Natural killer cell (primary cell): ENCODE measurements around the gene GALK1. TPM values are rescaled to one million over a fixed set of nuclear protein-coding genes. Genes with fewer than 3 reads are reported as not detected.

ENCODE experiments used
- ATAC-seq, 3 donors: fragments of 150-1000 bp in 2 of 3; fragments of 200-7000 bp in 1 of 3; cut with Tn5 transposase; 1 replicate in 1 of 3; 2 replicates in 2 of 3; pipeline ENCODE4 v1.10.0; 2021; ENCODE audit warnings: mild to moderate bottlenecking in 2 of 3, moderate library complexity in 2 of 3
- DNase-seq, 2 donors: peaks; one replicate each; pipeline versions ENCODE4 v3.0.0 to v3.0.0-alpha.2; 2013 to 2021; ENCODE audit warnings: mixed read lengths in 1 of 2
- H3K27ac ChIP-seq: one replicate; pipeline ENCODE4 v1.5.1; 2013; ENCODE audit warnings: mild to moderate bottlenecking, low read length
- H3K27me3 ChIP-seq: one replicate; pipeline ENCODE4 v1.6.1; 2013; ENCODE audit warnings: low read length; ENCODE audit not compliant: control insufficient read depth, insufficient read depth
- H3K36me3 ChIP-seq: one replicate; pipeline ENCODE4 v1.6.1; 2013; ENCODE audit warnings: low read length; ENCODE audit not compliant: control insufficient read depth, insufficient read depth
- H3K4me1 ChIP-seq: one replicate; pipeline ENCODE4 v1.6.1; 2013; ENCODE audit warnings: low read length; ENCODE audit not compliant: control insufficient read depth, insufficient read depth
- H3K4me3 ChIP-seq: one replicate; pipeline ENCODE4 v1.5.1; 2013; ENCODE audit warnings: low read length
- H3K9me3 ChIP-seq: one replicate; pipeline ENCODE4 v1.6.1; 2013; ENCODE audit warnings: low read length; ENCODE audit not compliant: control insufficient read depth, insufficient read depth
- H3K27ac Mint-ChIP-seq, 2 donors: one replicate each; pipeline ENCODE4 v1.8.0; 2022; ENCODE audit warnings: mild to moderate bottlenecking in 2 of 2, mixed read lengths in 2 of 2, moderate library complexity in 1 of 2
- H3K27me3 Mint-ChIP-seq, 2 donors: one replicate each; pipeline ENCODE4 v1.8.0; 2022; ENCODE audit warnings: low read depth in 2 of 2, mixed read lengths in 2 of 2
- H3K36me3 Mint-ChIP-seq: one replicate; pipeline ENCODE4 v1.8.0; 2022; ENCODE audit warnings: mixed read lengths
- H3K4me1 Mint-ChIP-seq, 2 donors: one replicate each; pipeline ENCODE4 v1.8.0; 2022; ENCODE audit warnings: mixed read lengths in 2 of 2
- H3K4me3 Mint-ChIP-seq: one replicate; pipeline ENCODE4 v1.8.0; 2022; ENCODE audit warnings: mild to moderate bottlenecking, moderate library complexity, mixed read lengths
- H3K9me3 Mint-ChIP-seq, 2 donors: one replicate each; pipeline ENCODE4 v1.8.0; 2022; ENCODE audit warnings: mixed read lengths in 2 of 2
- CTCF ChIP-seq: fragments of 200-600 bp; IDR thresholded peaks from one replicate; pipeline ENCODE4 v1.8.0; 2022; ENCODE audit warnings: antibody characterized with exemption
- WGBS: methylation state at CpG from one replicate; pipeline ENCODE4 v1.1.7; 2013; ENCODE audit warnings: missing lambda C conversion rate; ENCODE audit not compliant: insufficient coverage; 5-methylcytosine and 5-hydroxymethylcytosine counted together
- intact Hi-C: fragments of 100-400 bp; cut with micrococcal nuclease; formaldehyde crosslinking; loops from one replicate; pipeline ENCODE4 v1.14.2; 2022
- total RNA-seq, 4 donors: library from RNA; stranded (reverse); fragments of 120-200 nt in 1 of 4; gene quantifications; one replicate each; pipeline versions ENCODE4 v1.2.3 to v1.2.4, GENCODE V29; 2013 to 2022

GALK1 gene
- total RNA-seq, 3 donors from 2014 or later (not counting 1 experiment from before 2014, with no cell fraction given): 11.9 to 15.9 (median 12.6) TPM

GRCh38 chr17:75806822-75807500, 42.0 kb upstream of the GALK1 start:
- Mint-ChIP-seq H3K27ac (no peak overlapping the region), H3K27me3 (no peaks in the 10 kb centered on the region), H3K4me3 (no peak overlapping the region), H3K9me3 (no peaks in the 10 kb centered on the region), H3K4me1 (peaks cover 0 to 13% of the 10 kb centered on the region in 2 donors), H3K36me3 (no peaks in the 10 kb centered on the region)
- ATAC-seq (no peak), DNase-seq (no peak)
- Histone ChIP-seq H3K4me1 (no peaks in the 10 kb centered on the region), H3K27ac (no peak overlapping the region), H3K27me3 (no peaks in the 10 kb centered on the region), H3K9me3 (no peaks in the 10 kb centered on the region), H3K36me3 (peaks cover 19% of the 10 kb centered on the region), H3K4me3 (no peak overlapping the region)
- intact Hi-C loops: no loop called here
- TF ChIP-seq CTCF: no peak
- WGBS: 96% methylated on average over 4 of the region's 4 CpGs

- Histone ChIP-seq H3K4me3 (no peak overlapping the region), H3K27ac (no peak overlapping the region), H3K27me3 (no peaks in the 10 kb centered on the region), H3K4me1 (no peaks in the 10 kb centered on the region), H3K9me3 (no peaks in the 10 kb centered on the region), H3K36me3 (peaks cover 4% of the 10 kb centered on the region)
- ATAC-seq: no peak
- Mint-ChIP-seq H3K4me1 (peaks cover 0 to 13% of the 10 kb centered on the region in 2 donors), H3K36me3 (no peaks in the 10 kb centered on the region), H3K27me3 (no peaks in the 10 kb centered on the region), H3K4me3 (no peak overlapping the region), H3K9me3 (no peaks in the 10 kb centered on the region), H3K27ac (peak overlapping the region in 1 of 2 donors; percentile 34)
- 100% methylated on average over 1 of the region's 1 CpG for WGBS
- intact Hi-C loops: no loop called here
- no peak for TF ChIP-seq CTCF
- DNase-seq: no peak
These were observed 38.9 kb upstream of the GALK1 start for GRCh38 chr17:75803883-75804282.

DNA sequence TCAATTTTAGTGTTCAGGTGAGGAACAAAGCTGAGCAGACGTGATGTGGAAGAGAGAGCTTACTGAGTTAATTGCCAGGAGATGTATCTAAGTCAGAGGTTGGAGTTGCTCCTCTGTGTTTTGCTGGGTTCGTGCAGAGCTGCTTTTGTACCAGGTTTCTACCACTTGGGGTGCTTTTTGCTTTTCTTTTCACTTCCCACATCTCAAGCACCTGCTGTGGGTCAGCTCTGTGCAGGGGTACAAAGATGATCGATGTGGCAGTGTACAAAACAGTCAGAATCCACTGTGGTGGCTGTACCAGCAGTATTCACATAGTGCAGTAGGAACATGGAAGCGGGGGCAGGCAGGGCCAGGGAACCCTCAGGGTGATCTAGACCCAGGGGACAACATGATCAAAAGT, 34.4 kb upstream of the GALK1 start:
- TF ChIP-seq CTCF: no peak
- H3K27me3 Mint-ChIP-seq: no peaks in the 10 kb centered on the region
- H3K4me3 ChIP-seq: no peak overlapping the region
- peaks cover 0 to 4% of the 10 kb centered on the region in 2 donors for H3K4me1 Mint-ChIP-seq
- intact Hi-C loops: no loop called here
- H3K9me3 ChIP-seq: no peaks in the 10 kb centered on the region
- H3K27ac ChIP-seq: no peak overlapping the region
- no peaks in the 10 kb centered on the region for H3K27me3 ChIP-seq
- peaks cover 10% of the 10 kb centered on the region for H3K36me3 ChIP-seq
- no peaks in the 10 kb centered on the region for H3K9me3 Mint-ChIP-seq
- peak overlapping the region in 1 of 2 donors; percentile 45 for H3K27ac Mint-ChIP-seq
- H3K4me3 Mint-ChIP-seq: no peak overlapping the region
- ATAC-seq (no peak), DNase-seq (no peak)
- 87% methylated on average over 4 of the region's 4 CpGs for WGBS
- H3K4me1 ChIP-seq: no peaks in the 10 kb centered on the region
- H3K36me3 Mint-ChIP-seq: no peaks in the 10 kb centered on the region
